H4 (cell line): ENCODE results near the gene ADSL. TPM values are rescaled to one million over a fixed set of nuclear protein-coding genes. Genes with fewer than 3 reads are reported as not detected.

Experiments
- total RNA-seq: library from RNA; depleted of rRNA; stranded (reverse); fragments of >200 nt; shearing (Covaris generic); gene quantifications from 2 replicates; pipeline ENCODE4 v1.2.3, GENCODE V29; 2014; rRNA removed

ADSL gene
- total RNA-seq, 1 experiment from 2014 or later = 214 TPM

Other genes with a start within 250 kb of the ADSL start
- gene TNRC6B, start 168.6 kb upstream of the ADSL start, total RNA-seq = 14.8 and 26.4 TPM in 2 replicates
- gene SGSM3, start 24.1 kb downstream of the ADSL start, total RNA-seq = 15.5 and 31.4 TPM in 2 replicates